BJ (cell line): ENCODE measurements around the gene RNF4. TPM values are rescaled to one million over a fixed set of nuclear protein-coding genes. Genes with fewer than 3 reads are reported as not detected.
A peak's percentile ranks its signal among the peaks of the same experiment; 100 is the strongest.

Experiments
- CTCF ChIA-PET: fragments of 350-600 bp; formaldehyde crosslinking; extraction: SDS; loops from one replicate; lab custom pipeline; 2021; ENCODE audit warnings: antibody characterized with exemption, inconsistent platforms; lab: Yijun Ruan, JAX
- POLR2A ChIA-PET: fragments of 300-600 bp; sonication (Branson Sonifier 250); formaldehyde crosslinking; extraction: SDS; loops from one replicate; lab custom pipeline; 2021; ENCODE audit warnings: antibody characterized with exemption; lab: Charles Lee
- DNase-seq: peaks from one replicate; pipeline ENCODE4 v3.0.0-alpha.2; 2011; ENCODE audit warnings: low read depth
- H3K27me3 ChIP-seq: 2 replicates; pipeline ENCODE4 v1.6.0; 2011; ENCODE audit warnings: low read length; ENCODE audit not compliant: control insufficient read depth, insufficient read depth
- H3K36me3 ChIP-seq: 2 replicates; pipeline ENCODE4 v1.5.1; 2011; ENCODE audit warnings: low read length; ENCODE audit not compliant: control insufficient read depth, insufficient read depth
- H3K4me3 ChIP-seq: 2 replicates; pipeline ENCODE4 v1.5.1; 2011; ENCODE audit warnings: low read depth, mild to moderate bottlenecking, control low read depth, low read length
- polyA plus RNA-seq: library from polyadenylated mRNA; depleted of rRNA; stranded (reverse); fragments of >200 nt; gene quantifications from 2 replicates; pipeline ENCODE4 v1.2.3, GENCODE V29; 2011
- TF ChIP-seq, protein P1 (sequence below): IDR thresholded peaks from 2 replicates; pipeline ENCODE4 v1.5.1; 2011; ENCODE audit warnings: low read depth, mild to moderate bottlenecking, control low read depth, inconsistent platforms, low read length, moderate library complexity; ENCODE audit not compliant: insufficient read depth

Gene RNF4
- polyA plus RNA-seq, 1 experiment: 107 TPM

DNA sequence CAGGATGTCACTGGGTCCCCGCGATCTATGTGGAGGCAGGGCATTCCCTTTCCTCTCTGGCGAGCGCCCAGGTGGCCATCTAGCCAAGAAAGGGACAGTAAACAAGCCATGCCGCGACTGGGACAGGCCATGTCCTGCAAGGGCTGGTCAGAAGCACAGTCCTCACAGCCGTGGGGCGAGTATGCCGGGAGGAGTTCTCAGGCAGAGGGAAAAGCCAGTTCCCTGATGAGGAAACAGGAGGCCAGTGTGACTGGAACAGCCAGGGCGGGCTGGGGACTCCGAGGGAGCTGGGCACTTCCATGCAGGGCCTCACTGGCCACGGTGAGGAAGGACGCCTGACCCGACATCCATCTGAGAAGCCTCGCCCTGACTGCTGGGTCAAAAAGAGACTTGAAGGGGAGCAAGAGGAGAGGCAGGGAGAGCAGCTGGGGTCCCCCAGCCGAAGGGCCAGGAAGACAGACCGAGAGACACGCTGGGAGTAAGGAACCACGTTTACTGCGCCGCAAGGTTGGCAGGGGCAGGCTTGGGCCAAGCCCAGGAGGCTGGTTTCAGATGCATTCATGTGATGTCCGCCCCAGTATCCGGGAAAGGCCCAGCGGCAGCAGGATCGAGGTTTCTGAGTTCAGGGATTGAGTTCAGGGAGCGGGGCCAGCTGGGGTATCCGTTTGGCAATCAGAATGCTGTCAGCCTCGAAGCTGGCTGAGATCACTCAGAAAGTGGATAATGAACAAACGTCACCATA is 35.1 kb upstream of the RNF4 start:
- H3K36me3 ChIP-seq: no peaks in the 10 kb centered on the region
- ChIA-PET CTCF (interaction anchor here (2.6 to 3.9 kb wide), 2 partner anchors 8 to 213 kb away, joined by 7 to 23 read pairs; no protein-coding TSS in a partner anchor), POLR2A (no interaction called here)
- H3K4me3 ChIP-seq: no peak overlapping the region
- TF ChIP-seq, protein P1, sequence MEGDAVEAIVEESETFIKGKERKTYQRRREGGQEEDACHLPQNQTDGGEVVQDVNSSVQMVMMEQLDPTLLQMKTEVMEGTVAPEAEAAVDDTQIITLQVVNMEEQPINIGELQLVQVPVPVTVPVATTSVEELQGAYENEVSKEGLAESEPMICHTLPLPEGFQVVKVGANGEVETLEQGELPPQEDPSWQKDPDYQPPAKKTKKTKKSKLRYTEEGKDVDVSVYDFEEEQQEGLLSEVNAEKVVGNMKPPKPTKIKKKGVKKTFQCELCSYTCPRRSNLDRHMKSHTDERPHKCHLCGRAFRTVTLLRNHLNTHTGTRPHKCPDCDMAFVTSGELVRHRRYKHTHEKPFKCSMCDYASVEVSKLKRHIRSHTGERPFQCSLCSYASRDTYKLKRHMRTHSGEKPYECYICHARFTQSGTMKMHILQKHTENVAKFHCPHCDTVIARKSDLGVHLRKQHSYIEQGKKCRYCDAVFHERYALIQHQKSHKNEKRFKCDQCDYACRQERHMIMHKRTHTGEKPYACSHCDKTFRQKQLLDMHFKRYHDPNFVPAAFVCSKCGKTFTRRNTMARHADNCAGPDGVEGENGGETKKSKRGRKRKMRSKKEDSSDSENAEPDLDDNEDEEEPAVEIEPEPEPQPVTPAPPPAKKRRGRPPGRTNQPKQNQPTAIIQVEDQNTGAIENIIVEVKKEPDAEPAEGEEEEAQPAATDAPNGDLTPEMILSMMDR: no peak
- no peak for DNase-seq
- peaks cover 2% of the 10 kb centered on the region; the same call in 1 of the 2 replicates for H3K27me3 ChIP-seq

DNA sequence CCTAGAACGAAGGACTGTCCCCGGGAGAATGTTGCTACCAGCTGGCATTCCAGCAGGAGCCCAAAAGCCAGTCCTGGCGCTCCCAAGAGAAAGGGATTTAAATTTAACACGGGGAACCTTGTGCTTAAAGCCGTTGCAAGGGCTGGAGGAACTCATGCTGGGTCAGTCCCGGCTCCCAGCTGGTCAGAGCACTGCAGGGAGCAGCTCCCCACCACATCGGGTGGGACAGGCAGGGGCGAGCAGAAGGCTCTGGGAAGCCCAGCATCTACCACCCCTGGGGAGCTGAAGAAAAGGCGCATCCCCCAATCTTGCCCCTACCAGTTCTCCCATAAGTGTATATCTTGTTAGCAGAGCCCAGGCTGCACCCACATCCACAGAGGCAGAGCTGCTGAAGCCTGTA is 34.5 kb upstream of the RNF4 start:
- H3K27me3 ChIP-seq: 0 out of 2 replicates have a peak, but pooled peaks cover 2% of the 10 kb centered on the region
- POLR2A ChIA-PET: no interaction called here
- no peaks in the 10 kb centered on the region for H3K36me3 ChIP-seq
- no peak overlapping the region for H3K4me3 ChIP-seq
- CTCF ChIA-PET: interaction anchor here (3.9 kb wide), 1 partner anchor 214 kb away, joined by 23 read pairs; no protein-coding TSS in a partner anchor
- TF ChIP-seq, protein P1: no peak
- DNase-seq: no peak

DNA sequence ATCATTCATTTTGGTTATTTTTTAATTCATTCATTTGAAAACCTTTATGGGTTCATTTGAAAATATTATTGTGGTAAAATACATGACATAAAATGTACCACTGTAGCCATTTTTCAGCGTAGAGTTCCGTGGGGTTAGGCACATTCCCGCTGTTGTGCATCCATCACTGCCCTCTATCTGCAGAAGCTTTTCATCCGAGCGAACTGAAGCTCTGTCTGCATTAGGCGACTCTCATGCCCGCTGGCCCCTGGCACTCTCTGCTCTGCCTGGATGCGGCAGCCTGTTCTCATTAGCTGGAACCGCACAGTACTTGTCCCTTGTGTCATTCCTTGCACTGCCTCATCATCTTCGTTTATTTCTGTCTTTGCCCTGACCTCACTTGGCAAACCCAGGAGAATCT is 32.6 kb upstream of the RNF4 start:
- POLR2A ChIA-PET: no interaction called here
- no peak for DNase-seq

DNA sequence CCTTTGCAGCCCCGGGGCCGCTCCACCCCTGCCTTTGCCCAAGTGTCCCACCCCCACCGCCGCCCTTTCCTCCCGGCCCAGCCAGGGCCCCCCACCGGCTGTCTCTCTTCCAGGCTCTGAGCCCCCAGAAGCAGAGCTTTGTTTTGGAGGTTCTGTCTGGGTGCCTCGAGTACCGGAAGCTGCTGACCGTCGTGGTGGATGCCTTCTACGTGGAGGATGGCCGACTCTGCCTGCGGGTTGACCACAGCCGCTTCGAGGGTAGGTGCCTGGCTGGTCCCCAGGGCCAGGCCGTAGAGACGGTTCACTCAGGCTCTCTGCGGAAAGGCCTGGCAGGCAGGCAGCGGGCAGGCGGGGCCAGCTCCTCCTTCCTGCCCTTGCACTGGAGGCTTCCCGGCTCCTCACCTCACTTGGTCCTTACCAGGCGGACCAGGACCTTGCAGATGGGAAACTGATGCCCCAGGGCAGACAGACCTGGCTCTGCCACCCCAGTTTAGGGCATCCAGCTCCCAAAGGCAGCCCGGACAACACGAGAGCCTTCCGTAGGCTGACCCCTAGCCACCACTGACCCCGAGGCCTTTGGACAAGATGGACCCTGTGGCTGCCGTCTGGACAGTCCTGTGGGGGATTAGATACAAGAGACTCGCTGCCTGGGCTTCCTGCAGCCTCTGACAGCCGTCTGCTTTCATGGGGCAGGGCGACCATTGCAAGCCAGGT is 32.0 kb upstream of the RNF4 start:
- no peak for DNase-seq
- Histone ChIP-seq H3K36me3 (no peaks in the 10 kb centered on the region), H3K4me3 (no peak overlapping the region), H3K27me3 (0 out of 2 replicates have a peak, but pooled peaks cover 2% of the 10 kb centered on the region)
- ChIA-PET POLR2A (no interaction called here), CTCF (interaction anchor here (0.8 to 3.9 kb wide), 8 partner anchors 12 to 237 kb away, joined by 3 to 23 read pairs (median 4); no protein-coding TSS in a partner anchor)
- TF ChIP-seq, protein P1: no peak

More for the DNA sequence above, 32.6 kb upstream of the RNF4 start:
- TF ChIP-seq, protein P1: peak; percentile 54
- Histone ChIP-seq H3K4me3 (no peak overlapping the region), H3K27me3 (0 out of 2 replicates have a peak, but pooled peaks cover 2% of the 10 kb centered on the region), H3K36me3 (no peaks in the 10 kb centered on the region)
- CTCF ChIA-PET: interaction anchor here (0.8 to 3.9 kb wide), 8 partner anchors 12 to 238 kb away, joined by 3 to 23 read pairs (median 4); no protein-coding TSS in a partner anchor
